ENCODE measurements around the gene ROBO1.
"Not testable (repeated sequence)": the region's sequence is repeated elsewhere in the genome, so short reads cannot be mapped to it uniquely, and the experiment has no call there.

The ROBO1 gene

GRCh38 chr3:79767905-79768267 is at the start of gene ROBO1:
Gene ROBO1 (minus strand): TSS chr3:79767998.
- DNase-seq (ENCODE audit: low read depth) = no peak

- no peak for DNase-seq (ENCODE audit: low read depth)
Measured at GRCh38 chr3:79817224-79817623, 49.4 kb upstream of the ROBO1 start.

- DNase-seq (ENCODE audit: low read depth) = no peak
Measured at GRCh38 chr3:79815478-79815877, 47.7 kb upstream of the ROBO1 start.

- no peak for DNase-seq (ENCODE audit: low read depth)
Measured at GRCh38 chr3:79810581-79810980, 42.8 kb upstream of the ROBO1 start.

- no peak for DNase-seq (ENCODE audit: low read depth)
Measured at GRCh38 chr3:79810092-79810491, 42.3 kb upstream of the ROBO1 start.

GRCh38 chr3:79809106-79809505 is 41.3 kb upstream of the ROBO1 start:
- DNase-seq (ENCODE audit: low read depth) = no peak

- no peak for DNase-seq (ENCODE audit: low read depth)
Measured at GRCh38 chr3:79808515-79808914, 40.7 kb upstream of the ROBO1 start.

GRCh38 chr3:79790177-79790576 is 22.4 kb upstream of the ROBO1 start:
- not testable (repeated sequence) for DNase-seq (ENCODE audit: low read depth)

- DNase-seq (ENCODE audit: low read depth) = no peak
Measured at GRCh38 chr3:79773291-79773690, 5.5 kb upstream of the ROBO1 start.

- no peak for DNase-seq (ENCODE audit: low read depth)
Measured at GRCh38 chr3:79769229-79769628, 1.4 kb upstream of the ROBO1 start.

- DNase-seq (ENCODE audit: low read depth) = no peak
Measured at GRCh38 chr3:79767194-79767904, 449 bp downstream of the ROBO1 start.

GRCh38 chr3:79766496-79767193 is 1.2 kb downstream of the ROBO1 start:
- no peak for DNase-seq (ENCODE audit: low read depth)

- DNase-seq (ENCODE audit: low read depth) = no peak
Measured at GRCh38 chr3:79765911-79766310, 1.9 kb downstream of the ROBO1 start.

- no peak for DNase-seq (ENCODE audit: low read depth)
Measured at GRCh38 chr3:79761441-79761840, 6.4 kb downstream of the ROBO1 start.

GRCh38 chr3:79751703-79752102 is 16.1 kb downstream of the ROBO1 start:
- no peak for DNase-seq (ENCODE audit: low read depth)

GRCh38 chr3:79737530-79737929 is 30.3 kb downstream of the ROBO1 start:
- no peak for DNase-seq (ENCODE audit: low read depth)

- DNase-seq (ENCODE audit: low read depth) = no peak
Measured at GRCh38 chr3:79729096-79729495, 38.7 kb downstream of the ROBO1 start.

- DNase-seq (ENCODE audit: low read depth) = no peak
Measured at GRCh38 chr3:79726786-79727185, 41.0 kb downstream of the ROBO1 start.

- DNase-seq (ENCODE audit: low read depth) = no peak
Measured at GRCh38 chr3:79724206-79724605, 43.6 kb downstream of the ROBO1 start.

- DNase-seq (ENCODE audit: low read depth) = no peak
Measured at GRCh38 chr3:79690072-79690471, 77.7 kb downstream of the ROBO1 start.

GRCh38 chr3:79685108-79685507 is 82.7 kb downstream of the ROBO1 start:
- no peak for DNase-seq (ENCODE audit: low read depth)

- DNase-seq (ENCODE audit: low read depth) = no peak
Measured at GRCh38 chr3:79684041-79684440, 83.8 kb downstream of the ROBO1 start.

- DNase-seq (ENCODE audit: low read depth) = no peak
Measured at GRCh38 chr3:79672731-79673130, 95.1 kb downstream of the ROBO1 start.

GRCh38 chr3:79672075-79672474 is 95.7 kb downstream of the ROBO1 start:
- DNase-seq (ENCODE audit: low read depth) = no peak
